Activated CD4-positive, CD25-positive, alpha-beta regulatory T cell treated with anti-CD3 and anti-CD28 coated beads, Interleukin-2, amount 50 U/mL, for 16 hours (primary cell): Measurements from ENCODE around the gene GIPC1.
"Not testable (repeated sequence)": the region's sequence is repeated elsewhere in the genome, so short reads cannot be mapped to it uniquely, and the experiment has no call there.

Experiments used
- DNase-seq: peaks from one replicate; pipeline ENCODE4 v3.0.0-alpha.2; 2020; ENCODE audit warnings: low read depth, low spot score

GIPC1 gene

DNA sequence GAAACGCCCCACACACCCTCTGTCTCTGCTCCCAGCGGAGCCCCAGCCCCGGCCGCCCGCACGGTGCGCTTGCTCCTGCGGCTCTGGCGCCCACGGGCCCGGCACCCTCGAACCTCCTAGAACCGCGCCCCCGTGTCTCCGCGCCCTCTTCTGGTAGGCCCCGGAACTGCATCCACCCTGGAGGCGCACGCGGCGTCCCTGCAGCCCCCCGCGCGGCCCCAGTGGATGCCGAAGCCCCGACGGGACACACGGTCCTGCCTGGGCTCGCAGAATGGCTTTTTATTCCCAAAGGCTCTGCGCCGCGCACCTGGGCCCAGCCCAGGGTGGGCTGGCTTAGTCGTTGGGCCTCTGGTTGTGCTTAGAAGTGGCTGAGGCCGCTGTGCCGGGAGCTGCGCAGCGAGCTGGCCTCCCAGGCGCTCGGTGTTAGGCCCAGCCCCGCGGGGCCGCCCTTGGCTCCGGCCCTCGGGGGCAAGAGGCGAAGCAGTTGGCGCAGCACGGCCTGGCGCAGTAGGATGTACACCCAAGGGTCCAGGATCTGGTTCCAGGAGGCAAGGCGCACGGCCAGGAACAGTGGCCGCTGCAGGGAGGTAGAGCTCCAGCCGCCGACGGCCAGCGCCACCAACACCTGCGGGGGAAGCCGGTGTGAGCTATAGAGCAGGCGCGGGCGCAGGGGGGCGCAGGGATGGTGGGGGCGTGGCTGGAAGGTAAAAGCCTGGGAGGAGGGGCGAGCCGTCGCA is 23.6 kb downstream of the GIPC1 start:
- peak; percentile 66 for DNase-seq

DNA sequence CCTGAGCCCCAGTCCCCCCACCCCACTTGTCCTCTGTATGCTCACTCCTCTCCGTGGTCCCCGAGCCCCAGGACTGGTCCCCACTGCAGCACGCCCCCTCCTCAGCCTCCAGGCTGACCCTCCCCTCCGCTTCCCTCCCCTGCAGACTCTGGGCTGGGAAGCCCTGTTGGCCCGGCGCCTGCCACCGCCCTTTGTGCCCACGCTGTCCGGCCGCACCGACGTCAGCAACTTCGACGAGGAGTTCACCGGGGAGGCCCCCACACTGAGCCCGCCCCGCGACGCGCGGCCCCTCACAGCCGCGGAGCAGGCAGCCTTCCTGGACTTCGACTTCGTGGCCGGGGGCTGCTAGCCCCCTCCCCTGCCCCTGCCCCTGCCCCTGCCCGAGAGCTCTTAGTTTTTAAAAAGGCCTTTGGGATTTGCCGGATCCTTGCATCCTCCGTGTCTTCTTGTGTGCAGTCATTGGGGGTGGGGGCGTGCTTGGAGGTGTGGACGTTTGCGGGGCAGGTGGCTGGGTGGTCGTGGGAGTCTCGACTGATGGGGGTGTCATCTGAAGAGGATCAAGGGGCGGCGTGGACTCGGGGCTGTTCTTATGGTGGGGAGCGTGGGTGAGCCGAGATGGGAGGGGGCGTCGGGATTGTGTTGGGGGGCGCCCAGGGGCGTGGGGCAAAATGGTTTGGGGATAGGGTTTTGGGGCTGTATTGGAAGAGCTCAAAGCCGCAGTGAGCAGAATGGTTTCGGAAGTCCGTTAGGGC is 24.3 kb downstream of the GIPC1 start:
- no peak for DNase-seq

DNA sequence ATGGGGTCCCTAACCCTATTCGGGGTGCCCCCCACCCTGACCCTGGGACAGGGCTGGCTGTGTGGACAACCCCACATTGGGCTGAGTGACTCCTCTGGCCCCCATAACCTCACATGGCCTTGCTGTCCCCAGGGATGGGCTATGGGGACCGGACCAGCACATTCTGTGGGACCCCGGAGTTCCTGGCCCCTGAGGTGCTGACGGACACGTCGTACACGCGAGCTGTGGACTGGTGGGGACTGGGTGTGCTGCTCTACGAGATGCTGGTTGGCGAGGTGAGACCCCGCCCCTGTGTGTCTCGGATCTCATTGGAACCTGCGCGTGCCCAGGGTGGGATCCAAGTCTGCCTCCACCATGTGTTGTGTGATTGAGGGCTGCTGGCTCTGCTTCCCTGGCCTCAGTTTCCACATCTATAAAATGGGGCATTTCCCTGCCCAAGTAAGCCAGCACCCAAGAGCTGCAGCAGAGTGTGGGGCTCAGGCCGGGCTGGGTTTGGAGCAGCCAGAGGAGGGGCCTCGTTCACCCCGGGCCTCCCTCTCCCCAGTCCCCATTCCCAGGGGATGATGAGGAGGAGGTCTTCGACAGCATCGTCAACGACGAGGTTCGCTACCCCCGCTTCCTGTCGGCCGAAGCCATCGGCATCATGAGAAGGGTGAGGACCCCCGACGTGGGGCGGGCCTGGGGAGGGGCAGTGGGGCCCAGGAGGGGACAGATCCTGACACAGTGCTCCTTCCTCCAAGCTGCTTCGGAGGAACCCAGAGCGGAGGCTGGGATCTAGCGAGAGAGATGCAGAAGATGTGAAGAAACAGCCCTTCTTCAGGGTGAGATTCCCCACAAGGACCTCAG is 25.7 kb downstream of the GIPC1 start:
- DNase-seq, result no peak

DNA sequence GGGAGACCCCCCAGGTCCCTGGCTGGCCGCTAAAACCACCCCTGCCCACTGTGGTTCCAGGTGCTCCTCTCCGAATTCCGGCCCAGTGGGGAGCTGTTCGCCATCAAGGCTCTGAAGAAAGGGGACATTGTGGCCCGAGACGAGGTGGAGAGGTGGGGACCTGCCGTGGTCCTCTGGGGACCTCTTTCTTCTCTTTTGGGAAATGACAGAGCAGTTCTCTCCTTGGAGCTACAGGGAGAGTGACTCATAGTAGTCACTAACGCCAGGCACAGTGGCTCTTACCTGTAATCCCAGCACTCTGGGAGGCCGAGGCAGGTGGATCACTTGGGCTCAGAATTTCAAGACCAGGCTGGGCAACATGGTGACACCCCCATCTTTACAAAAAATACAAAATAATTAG is 28.1 kb downstream of the GIPC1 start:
- no peak for DNase-seq

DNA sequence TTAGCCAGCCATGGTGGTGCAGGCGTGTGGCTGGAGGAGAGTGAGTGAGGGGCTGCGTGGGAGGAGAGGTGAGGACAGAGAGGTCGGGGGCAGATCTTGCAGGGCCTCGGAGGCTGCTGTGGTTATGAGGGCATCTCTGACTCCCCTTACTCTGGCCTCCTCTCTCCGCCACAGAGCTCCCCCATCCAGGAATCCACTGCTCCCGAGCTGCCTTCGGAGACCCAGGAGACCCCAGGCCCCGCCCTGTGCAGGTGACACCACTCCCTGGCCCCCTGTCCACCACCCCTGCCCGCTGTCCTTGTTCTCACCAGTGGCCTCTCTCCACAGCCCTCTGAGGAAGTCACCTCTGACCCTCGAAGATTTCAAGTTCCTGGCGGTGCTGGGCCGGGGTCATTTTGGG is 28.5 kb downstream of the GIPC1 start:
- no peak for DNase-seq

DNA sequence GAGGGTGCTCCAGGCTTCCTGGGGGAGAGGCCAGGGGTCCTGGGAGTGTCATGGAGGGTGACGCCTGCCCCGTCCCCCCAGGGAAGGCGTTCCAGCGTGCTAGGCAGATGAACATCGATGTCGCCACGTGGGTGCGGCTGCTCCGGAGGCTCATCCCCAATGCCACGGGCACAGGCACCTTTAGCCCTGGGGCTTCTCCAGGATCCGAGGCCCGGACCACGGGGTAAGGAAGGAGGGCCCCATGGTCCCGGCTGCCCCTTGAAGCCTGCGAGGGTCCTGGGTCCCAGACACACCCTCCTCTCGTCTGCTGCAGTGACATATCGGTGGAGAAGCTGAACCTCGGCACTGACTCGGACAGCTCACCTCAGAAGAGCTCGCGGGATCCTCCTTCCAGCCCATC is 32.2 kb downstream of the GIPC1 start:
- DNase-seq, result no peak

DNA sequence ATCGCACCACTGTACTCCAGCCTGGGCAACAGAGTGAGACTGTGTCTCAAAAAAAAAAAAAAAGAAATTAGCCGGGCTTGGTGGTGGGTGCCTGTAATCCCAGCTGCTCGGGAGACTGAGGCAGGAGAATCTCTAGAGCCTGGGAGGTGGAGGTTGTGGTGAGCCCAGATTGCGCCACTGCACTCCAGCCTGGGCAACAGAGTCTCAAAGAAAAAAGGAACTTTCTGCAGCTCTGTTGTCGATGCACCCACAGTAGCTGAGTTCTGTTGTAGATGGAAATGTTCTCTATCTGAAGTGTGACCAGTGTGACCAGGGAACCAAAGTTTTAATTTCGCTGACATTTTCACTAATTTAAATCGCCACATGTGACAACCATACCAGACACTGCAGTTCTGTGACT is 33.5 kb downstream of the GIPC1 start:
- DNase-seq, result not testable (repeated sequence)

DNA sequence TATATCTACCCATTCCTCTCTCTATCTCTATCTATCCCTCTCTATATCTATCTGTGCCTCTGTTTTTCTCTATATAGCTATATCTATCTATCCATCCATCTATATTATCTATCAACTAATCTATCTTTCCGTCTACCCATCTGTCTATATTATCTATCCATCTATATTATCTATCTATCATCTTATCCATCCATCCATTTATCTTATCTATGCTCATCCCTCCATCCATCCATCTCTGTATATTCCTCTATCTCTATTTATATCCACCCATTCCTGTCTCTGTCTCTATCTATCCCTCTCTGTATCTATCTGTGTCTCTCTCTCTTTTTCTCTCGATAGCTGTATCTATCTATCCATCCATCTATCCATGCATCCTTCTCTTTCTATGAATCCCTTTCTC is 35.0 kb downstream of the GIPC1 start:
- no peak for DNase-seq

DNA sequence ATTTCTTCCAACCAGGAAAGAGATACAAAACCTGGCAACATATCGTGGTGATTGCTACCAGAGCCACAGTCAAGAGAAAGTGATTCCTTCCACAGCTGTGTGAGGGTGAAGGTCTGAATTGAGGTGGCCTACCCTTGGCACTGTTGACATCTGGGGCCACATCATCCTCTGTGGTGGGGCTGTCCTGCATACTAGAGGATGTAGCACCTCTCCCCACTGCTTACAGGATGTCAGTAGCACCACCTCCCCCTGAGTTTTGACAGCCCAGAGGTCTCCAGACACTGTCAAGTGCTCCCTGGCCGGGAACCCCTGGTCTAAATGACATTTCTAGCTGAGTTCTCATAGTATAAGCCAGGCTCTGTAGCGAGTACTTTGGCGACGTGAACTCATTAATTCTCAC is 36.2 kb downstream of the GIPC1 start:
- DNase-seq, result no peak

DNA sequence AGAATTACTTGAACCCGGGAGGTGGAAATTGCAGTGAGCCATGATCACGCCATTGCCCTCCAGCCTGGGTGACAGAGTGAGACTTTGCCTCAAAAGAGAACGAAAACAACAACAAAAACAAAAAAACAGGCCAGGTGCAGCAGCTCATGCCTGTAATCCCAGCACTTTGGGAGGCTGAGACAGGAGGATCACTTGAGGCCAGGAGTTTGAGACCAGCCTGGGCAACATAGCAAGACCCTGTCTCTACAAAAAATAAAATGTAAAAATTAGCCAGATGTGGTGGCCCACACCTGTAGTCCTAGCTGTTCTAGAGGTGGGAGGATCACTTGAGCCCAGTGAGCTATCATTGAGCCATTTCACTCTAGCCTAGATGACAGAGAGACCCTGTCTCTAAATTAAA is 43.6 kb downstream of the GIPC1 start:
- not testable (repeated sequence) for DNase-seq

DNA sequence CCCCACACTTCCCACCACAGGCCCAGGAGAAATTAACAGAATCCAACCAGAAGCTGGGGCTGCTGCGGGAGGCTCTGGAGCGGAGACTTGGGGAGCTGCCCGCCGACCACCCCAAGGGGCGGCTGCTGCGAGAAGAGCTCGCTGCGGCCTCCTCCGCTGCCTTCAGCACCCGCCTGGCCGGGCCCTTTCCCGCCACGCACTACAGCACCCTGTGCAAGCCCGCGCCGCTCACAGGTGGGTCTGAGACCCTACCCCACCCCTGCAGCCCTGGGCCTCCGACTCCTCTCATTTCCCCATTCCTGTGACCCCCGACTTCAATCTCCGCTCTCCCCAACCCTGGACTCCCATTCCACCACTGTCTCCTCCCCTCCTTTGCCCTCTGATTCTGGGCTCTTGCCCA is 45.1 kb downstream of the GIPC1 start:
- no peak for DNase-seq

DNA sequence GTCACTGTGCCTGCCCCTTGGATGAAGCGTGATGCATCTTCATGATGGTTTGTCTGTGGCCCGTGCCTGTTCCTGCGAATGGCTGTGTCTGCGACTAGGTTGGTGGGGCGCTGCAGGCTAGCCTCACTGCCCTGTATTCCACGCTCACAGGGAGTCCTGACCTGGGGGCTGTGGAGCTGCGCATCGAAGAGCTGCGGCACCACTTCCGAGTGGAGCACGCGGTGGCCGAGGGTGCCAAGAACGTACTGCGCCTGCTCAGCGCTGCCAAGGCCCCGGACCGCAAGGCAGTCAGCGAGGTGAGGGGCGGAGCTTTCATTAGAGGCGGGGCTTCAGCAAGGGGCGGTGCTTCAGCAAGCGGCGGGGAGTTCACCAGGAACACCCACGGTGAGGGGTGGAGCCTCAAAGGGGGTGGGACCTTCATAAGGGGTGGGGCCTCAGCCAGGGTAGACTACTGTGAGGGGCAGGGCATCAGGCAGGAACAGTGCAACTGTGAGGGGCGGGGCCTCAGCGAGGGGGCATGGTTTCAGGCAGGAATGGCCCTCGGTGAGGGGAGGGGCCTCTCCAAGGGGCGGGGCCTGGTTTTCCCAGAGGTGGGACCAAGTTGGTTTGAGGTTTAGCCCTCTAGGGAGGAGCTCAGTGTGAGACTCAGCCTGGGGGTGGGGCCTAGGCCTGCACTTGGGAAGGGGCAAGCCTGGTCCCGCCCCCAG is 45.6 kb downstream of the GIPC1 start:
- no peak for DNase-seq

DNA sequence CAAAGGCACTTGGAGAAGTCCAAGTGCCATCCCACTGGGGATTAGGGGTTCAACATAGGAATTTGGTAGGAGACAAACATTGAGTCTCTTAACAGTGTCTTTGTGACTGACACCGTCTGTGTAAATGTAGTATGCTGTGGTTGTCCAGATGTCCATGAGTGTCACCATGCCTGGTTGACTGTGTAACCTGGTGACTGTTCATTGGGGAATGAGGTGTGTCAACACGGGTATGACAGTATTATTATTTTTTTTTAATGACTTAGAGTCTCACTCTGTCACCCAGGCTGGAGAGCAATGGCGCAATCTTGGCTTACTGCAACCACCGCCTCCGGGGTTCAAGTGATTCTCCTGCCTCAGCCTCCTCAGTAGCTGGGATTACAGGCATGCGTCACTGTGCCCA is 46.6 kb downstream of the GIPC1 start:
- DNase-seq, result no peak

DNA sequence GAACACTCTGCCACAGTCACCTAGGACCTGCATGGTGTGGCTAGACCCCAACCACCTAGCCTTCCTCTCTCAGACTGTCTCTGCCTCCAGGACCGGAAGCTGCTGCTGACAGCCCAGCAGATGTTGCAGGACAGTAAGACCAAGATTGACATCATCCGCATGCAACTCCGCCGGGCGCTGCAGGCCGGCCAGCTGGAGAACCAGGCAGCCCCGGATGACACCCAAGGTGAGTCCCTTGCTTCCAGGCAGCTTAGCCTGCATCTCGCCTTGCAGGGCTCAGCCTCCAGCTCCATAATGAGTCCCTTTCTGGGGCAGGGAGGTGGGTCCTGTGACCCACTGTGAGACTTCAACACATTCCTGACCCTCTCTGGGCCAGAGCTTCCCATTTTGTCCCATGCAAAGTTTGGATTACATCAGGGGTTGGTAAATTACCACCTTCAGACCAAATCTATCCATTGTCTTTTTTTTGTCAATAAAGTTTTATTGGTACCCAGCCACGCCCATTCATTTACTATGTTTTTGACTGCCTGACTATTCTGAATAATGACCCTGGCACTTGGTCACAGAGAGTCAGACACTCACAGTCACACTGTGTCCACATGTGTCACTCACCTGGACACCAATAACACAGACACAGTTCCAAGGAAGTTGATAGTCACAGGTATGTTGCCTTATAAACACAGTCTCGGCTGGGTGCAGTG is 49.4 kb downstream of the GIPC1 start:
- DNase-seq, result no peak

DNA sequence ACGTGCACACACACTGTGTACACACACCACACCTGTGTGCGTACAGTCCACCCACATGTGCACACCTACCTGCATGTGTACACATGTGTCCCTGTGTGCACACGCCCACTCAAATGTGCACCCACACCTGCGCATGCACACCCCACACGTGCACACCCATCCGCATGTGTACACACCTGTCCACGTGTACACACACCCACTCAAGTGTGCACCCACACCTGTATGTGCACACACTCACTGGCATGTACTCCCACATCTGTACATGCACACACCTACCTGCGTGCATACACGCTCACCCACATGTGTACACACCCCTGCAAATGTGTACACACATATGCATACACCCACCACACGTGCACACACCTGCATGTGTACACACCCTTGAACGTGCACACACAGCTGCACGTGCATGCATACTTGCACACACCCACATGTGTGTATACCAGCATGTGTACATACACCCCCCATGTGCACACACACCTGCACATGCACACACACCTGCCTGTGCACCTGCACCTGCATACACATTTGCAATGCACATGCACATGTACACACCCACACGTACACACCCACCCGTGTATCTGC is 52.2 kb downstream of the GIPC1 start:
- no peak for DNase-seq

DNA sequence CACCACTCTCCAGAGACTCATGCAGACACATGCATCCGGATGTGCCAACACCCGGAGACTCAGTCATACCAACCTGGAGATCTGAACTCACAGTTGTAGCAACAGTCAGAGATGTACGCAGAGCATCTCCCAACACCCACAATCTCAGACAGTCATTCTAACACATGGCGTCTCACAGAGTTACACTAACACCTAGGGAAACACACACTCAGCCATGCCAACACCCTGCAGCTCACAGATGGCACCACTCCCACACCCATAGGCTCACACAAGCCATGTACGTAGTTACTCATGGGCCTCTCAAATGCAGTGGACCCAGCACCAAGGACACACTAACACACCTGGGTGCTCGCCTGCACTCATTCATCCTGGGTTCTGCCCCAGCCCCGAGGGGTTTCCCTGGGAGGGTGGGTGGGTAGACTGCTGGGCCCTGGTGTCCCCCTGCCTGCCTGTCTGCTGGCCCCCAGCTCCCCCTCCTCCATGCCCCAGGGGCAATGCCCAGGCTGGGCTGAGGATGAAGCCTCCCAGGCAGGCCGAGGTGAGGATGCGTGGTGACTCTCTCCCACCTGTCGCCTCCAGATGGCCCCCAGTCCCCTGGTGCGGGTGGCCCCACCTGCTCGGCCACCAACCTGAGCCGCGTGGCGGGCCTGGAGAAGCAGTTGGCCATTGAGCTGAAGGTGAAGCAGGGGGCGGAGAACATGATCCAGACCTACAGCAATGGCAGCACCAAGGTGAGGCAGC is 52.9 kb downstream of the GIPC1 start:
- no peak for DNase-seq

DNA sequence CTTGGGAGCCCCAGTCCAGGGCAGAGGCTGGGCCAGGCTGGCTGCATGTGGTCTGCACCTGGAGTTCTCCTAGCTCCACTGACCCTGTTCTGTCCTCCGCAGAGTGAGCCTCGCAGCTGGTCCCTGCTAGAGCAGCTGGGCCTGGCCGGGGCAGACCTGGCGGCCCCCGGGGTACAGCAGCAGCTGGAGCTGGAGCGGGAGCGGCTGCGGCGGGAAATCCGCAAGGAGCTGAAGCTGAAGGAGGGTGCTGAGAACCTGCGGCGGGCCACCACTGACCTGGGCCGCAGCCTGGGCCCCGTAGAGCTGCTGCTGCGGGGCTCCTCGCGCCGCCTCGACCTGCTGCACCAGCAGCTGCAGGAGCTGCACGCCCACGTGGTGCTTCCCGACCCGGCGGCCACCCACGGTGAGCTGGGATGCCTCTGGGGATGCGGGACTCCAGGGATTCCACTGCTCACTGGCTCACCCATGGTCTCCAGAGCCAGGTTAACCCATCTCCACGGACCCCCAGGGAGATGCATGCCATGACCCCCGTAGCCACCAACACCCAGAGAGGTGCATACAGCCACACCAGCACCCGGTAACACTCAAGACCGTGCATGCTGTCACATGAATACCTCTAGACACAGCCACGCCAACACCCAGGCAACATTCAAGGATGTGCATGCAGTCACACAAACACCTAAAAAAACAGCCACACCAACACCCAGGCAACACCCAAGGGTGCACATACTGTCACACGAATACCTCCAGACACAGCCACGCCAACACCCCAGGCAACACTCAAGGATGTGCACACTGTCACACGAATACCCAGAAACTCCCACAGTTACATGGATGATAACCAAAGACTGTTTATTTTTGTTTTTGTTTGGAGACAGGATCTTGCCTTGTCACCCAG is 54.6 kb downstream of the GIPC1 start:
- DNase-seq, result no peak

DNA sequence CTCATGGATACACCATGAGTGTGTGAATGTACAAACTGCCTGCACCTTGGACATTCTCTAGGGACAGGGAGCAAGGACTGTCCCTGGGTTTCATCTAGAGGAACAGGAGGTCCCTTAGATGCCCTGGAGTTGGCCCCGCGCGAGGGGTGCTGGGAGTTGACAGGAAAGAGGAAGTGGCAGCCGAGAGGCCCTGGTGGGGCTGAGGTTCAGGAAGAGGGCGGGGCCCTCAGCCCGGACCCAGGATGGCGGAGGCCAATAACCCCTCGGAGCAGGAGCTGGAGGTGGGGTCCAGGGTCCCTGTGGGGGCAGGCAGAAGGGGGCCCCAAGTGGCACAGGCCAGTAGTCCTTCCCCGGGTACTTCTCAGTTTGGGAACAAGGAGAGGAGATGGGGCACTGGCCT is 55.9 kb downstream of the GIPC1 start:
- DNase-seq, result peak; percentile 57

DNA sequence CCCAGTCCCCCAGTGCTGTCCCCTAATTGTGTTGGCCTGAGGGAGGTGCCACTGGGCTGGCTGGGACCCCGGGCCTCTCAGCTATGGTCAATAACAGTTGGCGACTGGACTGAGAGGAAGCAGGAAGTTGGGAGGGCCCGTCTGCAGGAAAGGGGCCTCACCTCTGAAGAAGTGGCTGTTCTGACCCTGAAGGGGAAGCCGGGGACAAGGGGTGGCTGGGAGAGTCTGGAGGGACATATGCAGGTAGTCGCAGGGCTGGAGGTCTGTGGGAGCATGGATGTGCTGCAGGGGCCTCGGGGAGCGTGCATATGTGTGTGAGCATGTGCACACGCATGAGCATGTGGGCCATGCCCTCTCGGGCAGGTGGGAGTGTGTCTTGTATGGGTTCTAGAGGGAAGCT is 56.9 kb downstream of the GIPC1 start:
- DNase-seq, result no peak
